OCI-LY3 (cell line): Measurements from ENCODE around the gene LYZL1.
"Not testable (repeated sequence)": the region's sequence is repeated elsewhere in the genome, so short reads cannot be mapped to it uniquely, and the experiment has no call there.

Experiments
- H2AFZ ChIP-seq: fragments of 200-600, 300-600 bp; shearing (Covaris generic); 2 replicates; pipeline ENCODE4 v1.6.0; 2014; ENCODE audit warnings: antibody characterized with exemption, low read depth, low read length
- H3K27ac ChIP-seq: fragments of 200-600, 300-600 bp; sonication (generic); 2 replicates; pipeline ENCODE4 v1.5.1; 2014; ENCODE audit warnings: mild to moderate bottlenecking, low read length, moderate library complexity, mixed read lengths
- H3K27me3 ChIP-seq: fragments of 200-600, 300-600 bp; sonication (generic); 2 replicates; pipeline ENCODE4 v1.6.1; 2014; ENCODE audit warnings: low read depth, low read length, mixed read lengths
- H3K36me3 ChIP-seq: fragments of 200-600, 300-600 bp; sonication (generic); replicated peaks from 2 replicates; pipeline ENCODE3; 2014; ENCODE audit warnings: low read depth, low read length, mixed read lengths
- H3K4me1 ChIP-seq: fragments of 300-600, 200-600 bp; sonication (generic); 2 replicates; pipeline ENCODE4 v1.6.1; 2014; ENCODE audit warnings: low read length, mixed read lengths
- H3K4me2 ChIP-seq: fragments of 200-600, 300-600 bp; sonication (generic); 2 replicates; pipeline ENCODE4 v1.6.1; 2014; ENCODE audit warnings: low read length, mixed read lengths
- H3K4me3 ChIP-seq: fragments of 300-600, 200-600 bp; sonication (generic); 2 replicates; pipeline ENCODE4 v1.5.1; 2014; ENCODE audit warnings: antibody characterized with exemption, mild to moderate bottlenecking, low read length, moderate library complexity
- H3K79me2 ChIP-seq: fragments of 300-600, 200-600 bp; shearing (Covaris generic); 2 replicates; pipeline ENCODE4 v1.6.1; 2014; ENCODE audit warnings: mild to moderate bottlenecking, low read length, mixed read lengths
- H3K9ac ChIP-seq: fragments of 300-600, 200-600 bp; shearing (Covaris generic); 2 replicates; pipeline ENCODE4 v1.6.0; 2014; ENCODE audit warnings: mild to moderate bottlenecking, low read length, moderate library complexity
- H3K9me3 ChIP-seq: fragments of 200-600, 300-600 bp; shearing (Covaris generic); 2 replicates; pipeline ENCODE4 v1.6.1; 2014; ENCODE audit warnings: low read length, mixed read lengths; ENCODE audit not compliant: insufficient read depth
- H4K20me1 ChIP-seq: fragments of 200-600, 300-600 bp; sonication (generic); 2 replicates; pipeline ENCODE4 v1.6.1; 2016; ENCODE audit warnings: low read length, mixed read lengths; ENCODE audit not compliant: insufficient read depth
- EZH2phosphoT487 ChIP-seq: fragments of 200-600 bp; shearing (Covaris generic); IDR thresholded peaks from 2 replicates; pipeline ENCODE4 v1.6.1; 2018; ENCODE audit warnings: antibody characterized with exemption, mixed run types, low read depth
- TF ChIP-seq, protein P1 (sequence below): fragments of 200-600, 300-600 bp; sonication (generic); IDR thresholded peaks from 2 replicates; pipeline ENCODE4 v1.5.1; 2014; ENCODE audit warnings: antibody characterized with exemption, low read length, low read depth

LYZL1 gene

DNA sequence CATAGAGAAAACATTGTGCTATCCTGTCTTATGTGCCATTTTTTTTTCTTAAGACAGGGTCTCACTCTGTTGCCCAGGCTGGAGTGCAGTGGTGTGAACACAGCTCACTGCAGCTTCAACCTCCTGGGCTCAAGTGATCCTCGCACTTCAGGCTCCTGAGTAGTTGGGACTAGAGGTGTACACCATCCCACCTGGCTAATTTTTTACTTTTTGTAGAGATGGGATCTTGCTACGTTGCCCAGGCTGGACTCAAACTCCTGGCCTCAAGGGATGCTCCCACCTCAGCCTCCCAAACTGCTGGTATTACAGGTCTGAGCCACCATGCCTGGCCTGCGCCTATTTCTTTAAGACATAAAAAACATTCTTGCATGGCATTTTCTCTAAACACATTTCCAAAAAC is 20.6 kb downstream of the LYZL1 start:
- Histone ChIP-seq H2AFZ (no peak overlapping the region), H3K4me3 (no peak overlapping the region), H3K4me2 (no peak overlapping the region), H3K27me3 (no peaks in the 10 kb centered on the region), H3K27ac (no peak overlapping the region), H3K4me1 (peaks cover 13% of the 10 kb centered on the region; the same call in 1 of the 2 replicates), H4K20me1 (no peaks in the 10 kb centered on the region), H3K9me3 (no peaks in the 10 kb centered on the region), H3K9ac (no peak overlapping the region), H3K79me2 (no peaks in the 10 kb centered on the region), H3K36me3 (no peaks in the 10 kb centered on the region)
- TF ChIP-seq EZH2phosphoT487: no peak
- TF ChIP-seq, protein P1, sequence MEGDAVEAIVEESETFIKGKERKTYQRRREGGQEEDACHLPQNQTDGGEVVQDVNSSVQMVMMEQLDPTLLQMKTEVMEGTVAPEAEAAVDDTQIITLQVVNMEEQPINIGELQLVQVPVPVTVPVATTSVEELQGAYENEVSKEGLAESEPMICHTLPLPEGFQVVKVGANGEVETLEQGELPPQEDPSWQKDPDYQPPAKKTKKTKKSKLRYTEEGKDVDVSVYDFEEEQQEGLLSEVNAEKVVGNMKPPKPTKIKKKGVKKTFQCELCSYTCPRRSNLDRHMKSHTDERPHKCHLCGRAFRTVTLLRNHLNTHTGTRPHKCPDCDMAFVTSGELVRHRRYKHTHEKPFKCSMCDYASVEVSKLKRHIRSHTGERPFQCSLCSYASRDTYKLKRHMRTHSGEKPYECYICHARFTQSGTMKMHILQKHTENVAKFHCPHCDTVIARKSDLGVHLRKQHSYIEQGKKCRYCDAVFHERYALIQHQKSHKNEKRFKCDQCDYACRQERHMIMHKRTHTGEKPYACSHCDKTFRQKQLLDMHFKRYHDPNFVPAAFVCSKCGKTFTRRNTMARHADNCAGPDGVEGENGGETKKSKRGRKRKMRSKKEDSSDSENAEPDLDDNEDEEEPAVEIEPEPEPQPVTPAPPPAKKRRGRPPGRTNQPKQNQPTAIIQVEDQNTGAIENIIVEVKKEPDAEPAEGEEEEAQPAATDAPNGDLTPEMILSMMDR: no peak

DNA sequence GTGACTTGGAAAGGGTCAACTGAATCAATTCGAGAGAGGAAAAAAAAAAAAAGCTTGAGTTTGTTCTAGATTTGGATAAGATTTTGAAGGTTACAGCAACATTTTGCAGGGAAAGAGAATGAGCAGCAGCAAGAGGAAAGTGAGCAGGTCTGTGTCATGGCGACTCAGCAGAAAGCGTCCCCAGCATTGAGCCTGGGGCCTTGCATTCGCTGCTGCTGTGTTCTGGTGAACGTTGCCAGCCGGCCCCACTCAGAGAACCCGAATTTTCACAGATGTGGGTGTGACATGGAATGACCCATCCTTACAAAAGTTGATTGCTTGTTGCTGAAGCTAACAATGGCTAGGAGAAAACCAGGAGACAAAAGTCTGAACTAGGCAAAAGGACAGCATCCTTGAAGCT is 21.6 kb downstream of the LYZL1 start:
- H3K9ac ChIP-seq, H3K27ac ChIP-seq, H4K20me1 ChIP-seq, H3K27me3 ChIP-seq, H3K4me1 ChIP-seq, H2AFZ ChIP-seq, H3K4me2 ChIP-seq, H3K79me2 ChIP-seq, H3K4me3 ChIP-seq, H3K9me3 ChIP-seq, H3K36me3 ChIP-seq: not testable (repeated sequence)

DNA sequence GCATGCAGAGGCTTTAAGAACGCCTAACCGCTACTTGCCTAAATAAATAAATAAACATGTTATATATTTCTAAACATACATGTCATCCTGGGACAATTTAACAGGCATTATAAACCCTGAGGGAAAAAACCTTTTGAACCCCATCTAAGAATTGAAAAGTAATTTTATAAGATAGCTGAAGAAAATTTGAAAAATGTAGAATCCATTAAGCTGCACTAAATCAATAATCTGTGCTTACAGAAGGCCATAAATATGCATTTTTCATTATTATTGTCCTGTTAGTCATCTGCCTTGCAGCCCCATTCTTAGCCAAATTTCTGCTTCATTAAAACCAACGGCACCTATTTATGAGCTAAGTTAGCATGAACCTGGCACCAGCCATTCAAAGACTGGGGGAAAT is 24.2 kb downstream of the LYZL1 start:
- H3K27ac ChIP-seq: no peak overlapping the region
- H3K27me3 ChIP-seq: no peaks in the 10 kb centered on the region
- peaks cover 8% of the 10 kb centered on the region for H3K4me1 ChIP-seq
- no peaks in the 10 kb centered on the region for H3K79me2 ChIP-seq
- no peak for TF ChIP-seq EZH2phosphoT487
- H3K36me3 ChIP-seq: no peaks in the 10 kb centered on the region
- H3K9ac ChIP-seq: no peak overlapping the region
- H3K4me3 ChIP-seq: no peak overlapping the region
- H2AFZ ChIP-seq: no peak overlapping the region
- no peaks in the 10 kb centered on the region for H4K20me1 ChIP-seq
- no peaks in the 10 kb centered on the region for H3K9me3 ChIP-seq
- H3K4me2 ChIP-seq: no peak overlapping the region

DNA sequence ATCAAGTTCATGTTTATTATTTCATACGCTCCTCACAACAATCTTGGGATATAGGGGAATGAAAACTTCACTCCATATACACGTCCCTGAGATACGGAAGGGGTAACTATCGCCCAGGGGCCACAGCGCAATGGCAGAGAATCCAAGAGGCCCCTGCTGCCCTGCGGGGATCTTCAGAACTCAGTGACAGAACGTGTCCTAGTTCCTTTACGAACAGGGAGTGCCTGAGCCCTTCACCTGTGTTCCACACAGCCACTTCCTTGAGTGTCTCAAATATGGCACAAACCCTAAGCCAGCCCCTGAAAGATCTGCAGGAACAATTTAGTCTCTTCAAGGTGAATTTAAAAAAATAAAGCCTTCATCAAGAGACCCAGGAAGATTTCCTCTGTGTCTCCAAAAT is 25.9 kb downstream of the LYZL1 start:
- H3K9me3 ChIP-seq: no peaks in the 10 kb centered on the region
- H3K4me2 ChIP-seq: no peak overlapping the region
- H3K36me3 ChIP-seq: no peaks in the 10 kb centered on the region
- H3K4me1 ChIP-seq: peaks cover 8% of the 10 kb centered on the region
- TF ChIP-seq, protein P1: no peak
- no peak for TF ChIP-seq EZH2phosphoT487
- no peaks in the 10 kb centered on the region for H4K20me1 ChIP-seq
- no peak overlapping the region for H3K27ac ChIP-seq
- H2AFZ ChIP-seq: no peak overlapping the region
- H3K4me3 ChIP-seq: no peak overlapping the region
- H3K9ac ChIP-seq: no peak overlapping the region
- H3K27me3 ChIP-seq: no peaks in the 10 kb centered on the region
- H3K79me2 ChIP-seq: no peaks in the 10 kb centered on the region

DNA sequence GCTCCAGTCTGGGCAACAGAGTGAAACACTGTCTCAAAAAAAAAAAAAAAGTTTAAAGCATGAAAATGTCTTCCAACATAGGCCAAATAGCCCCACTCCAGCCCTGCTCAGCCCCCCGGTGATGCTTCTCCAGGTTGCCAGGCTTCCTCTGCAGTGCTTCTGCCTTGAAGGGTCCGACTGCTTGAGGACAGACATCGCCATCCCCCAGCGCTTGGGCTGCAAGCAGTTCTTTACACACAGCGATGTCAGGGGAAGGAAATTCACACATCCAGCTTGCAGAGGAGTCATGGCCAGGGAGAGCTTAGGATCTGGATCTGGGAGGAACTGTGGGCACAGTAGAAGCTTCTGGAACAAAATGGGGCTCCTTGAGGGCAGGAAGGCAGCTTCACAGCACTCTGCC is 26.9 kb downstream of the LYZL1 start:
- TF ChIP-seq, protein P1: no peak
- no peak for TF ChIP-seq EZH2phosphoT487
- Histone ChIP-seq H3K4me2 (no peak overlapping the region), H3K4me3 (no peak overlapping the region), H3K27ac (no peak overlapping the region), H3K36me3 (no peaks in the 10 kb centered on the region), H3K27me3 (no peaks in the 10 kb centered on the region), H2AFZ (no peak overlapping the region), H3K79me2 (no peaks in the 10 kb centered on the region), H4K20me1 (no peaks in the 10 kb centered on the region), H3K9ac (no peak overlapping the region), H3K9me3 (no peaks in the 10 kb centered on the region), H3K4me1 (peaks cover 8% of the 10 kb centered on the region)
